Suprapubic skin (tissue), 4 donors: ENCODE data around the gene MPC2.

Experiments
- CTCF ChIP-seq, 2 donors: fragments of 200-600 bp in 1 of 2; fragments of 450-650 bp in 1 of 2; sonication (generic) in 1 of 2; IDR thresholded peaks; one replicate each; pipeline ENCODE4 v1.5.1; 2016 to 2019; ENCODE audit warnings: antibody characterized with exemption in 2 of 2, mild to moderate bottlenecking in 1 of 2, moderate library complexity in 1 of 2
- EP300 ChIP-seq: sonication (generic); formaldehyde crosslinking; IDR thresholded peaks from one replicate; pipeline ENCODE4 v1.6.1; 2017; ENCODE audit warnings: antibody characterized with exemption
- POLR2A ChIP-seq, 2 donors: fragments of 450-650 bp; IDR thresholded peaks; one replicate each; pipeline ENCODE4 v1.6.1; 2017; ENCODE audit warnings: antibody characterized with exemption in 2 of 2, mild to moderate bottlenecking in 2 of 2, moderate library complexity in 2 of 2
- POLR2AphosphoS5 ChIP-seq, 3 donors: sonication (generic); formaldehyde crosslinking; IDR thresholded peaks; one replicate each; pipeline ENCODE4 v1.6.1; 2017; ENCODE audit warnings: antibody characterized with exemption in 3 of 3

DNA sequence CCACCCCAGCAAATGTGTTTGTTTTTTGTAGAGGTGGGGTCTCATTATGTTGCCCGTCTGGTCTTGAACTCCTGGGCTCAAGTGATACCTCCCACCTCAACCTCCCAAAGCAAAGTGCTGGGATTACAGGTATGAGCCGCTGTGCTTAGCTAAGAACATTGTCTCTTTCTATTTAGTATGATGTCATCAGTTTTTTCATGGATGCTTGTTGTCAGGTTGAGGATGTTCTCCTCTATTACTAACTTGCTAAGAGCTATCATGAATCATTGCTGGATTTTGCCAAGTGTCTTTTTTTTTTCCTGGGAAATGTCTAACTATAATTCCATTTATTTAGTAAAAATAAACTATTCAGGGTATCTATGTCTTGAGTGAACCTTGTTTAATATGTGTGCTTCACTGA, 19.0 kb upstream of the MPC2 start:
- no peak for TF ChIP-seq CTCF (IDR thresholded peaks at IDR 0.05)
- TF ChIP-seq POLR2A (IDR thresholded peaks at IDR 0.05): no peak
- TF ChIP-seq EP300: no peak
- no peak for TF ChIP-seq POLR2AphosphoS5 (IDR thresholded peaks at IDR 0.05)
